ENCODE results near the gene NPR2. TPM values are rescaled to one million over a fixed set of nuclear protein-coding genes. Genes with fewer than 3 reads are reported as not detected.

NPR2 gene
- total RNA-seq, 3 donors from 2014 or later, result 8.8 to 31.8 (median 12.0) TPM

- TF ChIP-seq, protein P1, sequence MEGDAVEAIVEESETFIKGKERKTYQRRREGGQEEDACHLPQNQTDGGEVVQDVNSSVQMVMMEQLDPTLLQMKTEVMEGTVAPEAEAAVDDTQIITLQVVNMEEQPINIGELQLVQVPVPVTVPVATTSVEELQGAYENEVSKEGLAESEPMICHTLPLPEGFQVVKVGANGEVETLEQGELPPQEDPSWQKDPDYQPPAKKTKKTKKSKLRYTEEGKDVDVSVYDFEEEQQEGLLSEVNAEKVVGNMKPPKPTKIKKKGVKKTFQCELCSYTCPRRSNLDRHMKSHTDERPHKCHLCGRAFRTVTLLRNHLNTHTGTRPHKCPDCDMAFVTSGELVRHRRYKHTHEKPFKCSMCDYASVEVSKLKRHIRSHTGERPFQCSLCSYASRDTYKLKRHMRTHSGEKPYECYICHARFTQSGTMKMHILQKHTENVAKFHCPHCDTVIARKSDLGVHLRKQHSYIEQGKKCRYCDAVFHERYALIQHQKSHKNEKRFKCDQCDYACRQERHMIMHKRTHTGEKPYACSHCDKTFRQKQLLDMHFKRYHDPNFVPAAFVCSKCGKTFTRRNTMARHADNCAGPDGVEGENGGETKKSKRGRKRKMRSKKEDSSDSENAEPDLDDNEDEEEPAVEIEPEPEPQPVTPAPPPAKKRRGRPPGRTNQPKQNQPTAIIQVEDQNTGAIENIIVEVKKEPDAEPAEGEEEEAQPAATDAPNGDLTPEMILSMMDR (IDR thresholded peaks at IDR 0.05), result no peak
- intact Hi-C loops (cut with DNase I, micrococcal nuclease), result loop anchor here in 1 of 2 donors (10.0 kb wide), 1 partner anchor 101 kb away; no protein-coding TSS in a partner anchor
- Histone ChIP-seq H3K9me3 (no peaks in the 10 kb centered on the region), H3K4me1 (ENCODE audit: low read depth) (no peaks in the 10 kb centered on the region), H3K4me3 (no peak overlapping the region), H3K36me3 (ENCODE audit: low read depth) (no peaks in the 10 kb centered on the region)
- no peak for DNase-seq
- ATAC-seq, result no peak
These were observed 8.0 kb upstream of the NPR2 start for GRCh38 chr9:35783418-35783817.

DNA sequence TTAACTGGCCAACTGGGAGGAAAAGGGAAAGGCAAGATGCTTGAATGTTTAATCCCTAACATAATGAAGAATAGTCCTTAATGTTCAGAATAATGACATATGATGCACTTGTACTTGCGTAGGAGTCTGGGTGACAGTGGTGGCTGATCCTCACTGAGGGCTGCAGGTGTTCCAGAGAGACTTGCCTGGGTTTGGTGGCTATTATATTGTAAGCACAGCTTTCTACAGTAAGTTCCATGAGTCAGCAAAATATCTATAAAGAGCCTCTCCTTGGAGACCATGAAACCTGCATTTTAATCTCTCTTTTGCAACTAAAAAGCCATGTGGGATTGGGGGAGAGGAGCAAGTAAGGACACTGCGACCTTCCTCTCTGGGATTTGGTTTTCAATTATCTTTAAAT lies 1.9 kb upstream of the NPR2 start:
- ATAC-seq (no peak), DNase-seq (no peak)
- TF ChIP-seq, protein P1 (IDR thresholded peaks at IDR 0.05), result no peak
- no peaks in the 10 kb centered on the region for H3K9me3 ChIP-seq
- no peaks in the 10 kb centered on the region for H3K4me1 ChIP-seq (ENCODE audit: low read depth)
- H3K36me3 ChIP-seq (ENCODE audit: low read depth), result no peaks in the 10 kb centered on the region
- intact Hi-C loops (cut with DNase I, micrococcal nuclease), result loop anchor here in 1 of 2 donors (10.0 kb wide), 1 partner anchor 95 kb away; no protein-coding TSS in a partner anchor
- no peak overlapping the region for H3K4me3 ChIP-seq

DNA sequence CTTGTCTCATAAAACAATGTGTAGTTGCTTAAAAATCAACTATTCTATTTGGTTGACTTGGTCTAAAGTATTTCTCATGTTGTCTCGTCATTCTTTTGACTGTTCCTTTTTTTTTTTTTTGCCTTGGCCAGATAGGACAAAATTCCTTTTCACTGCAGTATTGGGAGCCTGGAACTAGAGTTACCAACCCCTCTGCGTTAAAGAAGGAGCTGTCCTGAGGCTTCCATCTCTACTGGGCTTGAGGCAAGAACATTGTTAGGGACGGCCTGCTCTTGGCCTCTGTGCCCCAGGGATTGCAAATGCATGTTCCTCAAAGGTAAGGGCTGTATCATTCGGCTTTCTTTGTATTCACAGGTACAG lies 1.4 kb upstream of the NPR2 start:
- no peak for ATAC-seq
- H3K4me3 ChIP-seq, result no peak overlapping the region
- intact Hi-C loops (cut with DNase I, micrococcal nuclease), result loop anchor here in 1 of 2 donors (5.0 kb wide), 1 partner anchor 92 kb away; no protein-coding TSS in a partner anchor
- TF ChIP-seq, protein P1 (IDR thresholded peaks at IDR 0.05), result no peak
- DNase-seq, result no peak
- no peaks in the 10 kb centered on the region for H3K9me3 ChIP-seq
- H3K4me1 ChIP-seq (ENCODE audit: low read depth), result no peaks in the 10 kb centered on the region
- H3K36me3 ChIP-seq (ENCODE audit: low read depth), result no peaks in the 10 kb centered on the region

DNA sequence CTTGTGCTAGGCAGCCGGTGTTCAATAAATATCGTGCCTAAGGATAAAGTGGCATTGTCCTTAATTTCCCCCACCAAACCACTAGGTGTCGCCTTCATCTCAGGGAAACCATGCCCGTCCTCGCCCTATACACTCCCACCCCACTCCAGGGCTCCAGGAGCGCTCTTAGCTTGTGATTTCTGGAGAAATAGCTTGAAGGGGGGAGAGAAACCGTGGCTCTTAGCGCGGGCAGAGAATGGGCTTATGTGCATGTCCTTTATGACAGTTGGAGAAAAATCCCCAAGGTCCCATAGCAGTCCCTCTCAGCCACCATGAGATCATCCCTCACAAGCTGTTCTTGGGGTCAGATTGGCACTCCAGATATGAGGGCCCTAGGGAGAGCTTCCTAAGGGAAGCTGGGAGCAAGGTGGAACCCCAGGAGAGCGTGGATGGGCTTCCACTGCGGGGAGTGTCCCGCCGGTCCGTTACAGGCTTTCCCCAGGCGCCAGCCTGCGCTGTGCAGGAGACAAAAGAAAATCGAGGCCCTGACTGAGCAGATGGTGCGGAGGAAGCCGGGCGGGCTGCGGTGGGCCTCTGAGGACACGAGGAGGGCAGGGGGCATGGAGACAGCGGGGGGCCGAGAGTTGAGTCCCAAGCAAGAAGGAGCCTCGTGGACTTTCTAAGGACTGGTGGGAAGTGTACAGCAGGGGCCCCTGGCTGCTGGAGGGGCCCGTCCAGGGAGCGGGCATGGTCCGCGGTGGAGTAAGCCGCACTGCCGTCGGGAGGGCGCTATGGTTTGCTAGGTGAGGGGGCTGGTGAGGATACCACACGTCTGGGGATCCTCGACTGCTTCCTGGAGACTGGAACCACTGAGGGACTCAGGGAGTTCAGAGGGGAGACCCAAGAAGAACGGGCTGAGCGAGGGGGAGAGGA lies 750 bp upstream of the NPR2 start:
- DNase-seq (peak in 2 of 3 donors; percentile 47 to 74), ATAC-seq (peak; percentile 94)
- Histone ChIP-seq H3K4me1 (ENCODE audit: low read depth) (no peaks in the 10 kb centered on the region), H3K36me3 (ENCODE audit: low read depth) (no peaks in the 10 kb centered on the region), H3K4me3 (no peak overlapping the region), H3K9me3 (no peaks in the 10 kb centered on the region)
- intact Hi-C loops (cut with DNase I, micrococcal nuclease), result loop anchor here in 1 of 2 donors (5.0 kb wide), 1 partner anchor 92 kb away; no protein-coding TSS in a partner anchor
- TF ChIP-seq, protein P1 (IDR thresholded peaks at IDR 0.05), result peak; percentile 56

DNA sequence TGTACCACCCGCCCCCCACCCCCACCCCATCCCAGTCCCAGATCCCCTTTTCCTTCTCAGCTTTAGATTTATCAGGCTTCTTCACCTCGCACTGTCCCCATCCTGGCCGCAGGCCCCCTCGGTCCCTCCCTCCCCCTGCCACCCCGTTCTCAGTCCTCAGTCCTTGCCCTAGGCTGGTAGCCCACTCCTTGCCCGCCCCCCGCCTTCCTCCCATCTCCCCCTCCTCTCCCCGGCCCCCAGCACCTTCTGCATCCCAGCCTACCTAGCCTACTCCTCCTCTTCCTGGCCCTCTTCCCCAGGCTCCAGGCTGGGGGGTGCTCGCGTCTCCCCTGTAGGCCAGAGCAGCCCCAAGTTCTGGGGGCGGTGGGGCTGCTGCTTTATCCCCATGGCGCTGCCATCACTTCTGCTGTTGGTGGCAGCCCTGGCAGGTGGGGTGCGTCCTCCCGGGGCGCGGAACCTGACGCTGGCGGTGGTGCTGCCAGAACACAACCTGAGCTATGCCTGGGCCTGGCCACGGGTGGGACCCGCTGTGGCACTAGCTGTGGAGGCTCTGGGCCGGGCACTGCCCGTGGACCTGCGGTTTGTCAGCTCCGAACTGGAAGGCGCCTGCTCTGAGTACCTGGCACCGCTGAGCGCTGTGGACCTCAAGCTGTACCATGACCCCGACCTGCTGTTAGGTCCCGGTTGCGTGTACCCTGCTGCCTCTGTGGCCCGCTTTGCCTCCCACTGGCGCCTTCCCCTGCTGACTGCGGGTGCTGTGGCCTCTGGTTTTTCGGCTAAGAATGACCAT lies 828 bp downstream of the NPR2 start:
- ATAC-seq, result no peak
- Histone ChIP-seq H3K9me3 (no peaks in the 10 kb centered on the region), H3K4me1 (ENCODE audit: low read depth) (no peaks in the 10 kb centered on the region), H3K36me3 (ENCODE audit: low read depth) (no peaks in the 10 kb centered on the region), H3K4me3 (no peak overlapping the region)
- DNase-seq, result no peak
- intact Hi-C loops (cut with DNase I, micrococcal nuclease), result loop anchor here in 1 of 2 donors (5.0 kb wide), 1 partner anchor 90 kb away; no protein-coding TSS in a partner anchor
- TF ChIP-seq, protein P1 (IDR thresholded peaks at IDR 0.05), result no peak
